Measurements from ENCODE around the gene MICAL3.

DNA sequence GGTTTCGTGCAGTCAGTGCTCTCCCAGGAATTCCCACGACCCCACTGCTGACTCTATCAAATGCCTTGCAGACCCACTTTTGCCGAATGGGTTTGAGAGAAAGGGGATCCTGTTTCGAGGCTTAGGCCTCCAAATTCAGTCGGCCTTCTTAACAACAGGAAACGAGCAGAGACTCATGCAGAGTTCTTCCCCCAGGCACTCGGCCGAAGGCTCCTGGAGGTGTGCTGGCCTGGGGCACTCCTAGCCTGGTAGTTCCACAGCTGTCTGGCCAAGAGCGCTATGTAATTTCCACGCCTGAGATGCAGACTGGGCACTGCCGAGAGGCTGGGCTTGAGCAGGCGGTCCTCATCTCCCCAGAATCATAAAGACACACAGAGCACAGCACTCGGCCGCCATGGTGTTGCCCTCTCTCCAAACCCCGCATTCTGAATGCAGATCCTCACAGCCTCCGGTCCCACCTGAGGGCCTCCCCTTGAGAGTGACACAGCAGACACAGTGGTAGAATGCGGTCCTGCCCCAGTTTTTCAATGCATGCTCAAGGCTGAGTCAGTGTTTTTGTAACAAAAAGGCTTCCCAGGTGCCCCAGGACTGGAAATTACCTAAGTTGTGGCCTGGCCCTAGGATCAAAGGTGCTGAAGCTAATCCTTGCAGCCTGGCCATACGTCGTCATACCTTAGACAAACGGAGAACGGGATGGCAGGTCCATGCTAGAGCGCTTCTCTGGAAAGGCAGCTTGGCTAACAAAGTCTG is 219.9 kb downstream of the MICAL3 start:
- TF ChIP-seq, protein P1, sequence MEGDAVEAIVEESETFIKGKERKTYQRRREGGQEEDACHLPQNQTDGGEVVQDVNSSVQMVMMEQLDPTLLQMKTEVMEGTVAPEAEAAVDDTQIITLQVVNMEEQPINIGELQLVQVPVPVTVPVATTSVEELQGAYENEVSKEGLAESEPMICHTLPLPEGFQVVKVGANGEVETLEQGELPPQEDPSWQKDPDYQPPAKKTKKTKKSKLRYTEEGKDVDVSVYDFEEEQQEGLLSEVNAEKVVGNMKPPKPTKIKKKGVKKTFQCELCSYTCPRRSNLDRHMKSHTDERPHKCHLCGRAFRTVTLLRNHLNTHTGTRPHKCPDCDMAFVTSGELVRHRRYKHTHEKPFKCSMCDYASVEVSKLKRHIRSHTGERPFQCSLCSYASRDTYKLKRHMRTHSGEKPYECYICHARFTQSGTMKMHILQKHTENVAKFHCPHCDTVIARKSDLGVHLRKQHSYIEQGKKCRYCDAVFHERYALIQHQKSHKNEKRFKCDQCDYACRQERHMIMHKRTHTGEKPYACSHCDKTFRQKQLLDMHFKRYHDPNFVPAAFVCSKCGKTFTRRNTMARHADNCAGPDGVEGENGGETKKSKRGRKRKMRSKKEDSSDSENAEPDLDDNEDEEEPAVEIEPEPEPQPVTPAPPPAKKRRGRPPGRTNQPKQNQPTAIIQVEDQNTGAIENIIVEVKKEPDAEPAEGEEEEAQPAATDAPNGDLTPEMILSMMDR (IDR thresholded peaks at IDR 0.05) = no peak
- TF ChIP-seq POLR2A (IDR thresholded peaks at IDR 0.05) (no peak), EP300 (IDR thresholded peaks at IDR 0.05) (no peak)

Data from tibial nerve (tissue), 4 donors.